NCI-H1092 (cell line): Measurements from ENCODE around the gene SPATS1.
A peak's percentile ranks its signal among the peaks of the same experiment; 100 is the strongest.
"Not testable (repeated sequence)": the region's sequence is repeated elsewhere in the genome, so short reads cannot be mapped to it uniquely, and the experiment has no call there.

ENCODE experiments used
- DNase-seq: peaks from one replicate; lab custom pipeline; 2025; lab: John Stamatoyannopoulos, UW

The SPATS1 gene

GRCh38 chr6:44341095-44341890, 1.2 kb upstream of the SPATS1 start:
- DNase-seq: no peak

DNA sequence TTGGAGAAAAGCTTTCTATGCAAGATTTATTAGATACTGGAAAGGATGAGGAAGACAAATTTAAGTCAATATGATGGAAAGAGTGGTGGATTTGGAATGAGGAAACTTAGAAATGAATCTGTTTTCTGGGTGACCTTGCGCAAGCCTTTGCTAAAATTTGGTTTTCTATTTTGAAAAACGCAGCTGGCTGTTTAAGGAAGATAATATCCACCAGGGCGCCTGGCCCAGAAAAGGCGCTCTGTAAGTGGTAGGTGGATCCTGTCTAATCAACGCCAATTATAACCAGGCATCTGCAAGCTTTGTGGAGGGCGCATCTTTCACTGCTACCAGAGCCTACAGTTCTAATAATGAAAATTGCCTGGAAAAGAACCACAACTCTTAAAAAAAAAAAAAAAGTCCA, 398 bp upstream of the SPATS1 start:
- peak; percentile 53 for DNase-seq

- not testable (repeated sequence) for DNase-seq
These were observed 4.4 kb downstream of the SPATS1 start for GRCh38 chr6:44346818-44347217.

DNA sequence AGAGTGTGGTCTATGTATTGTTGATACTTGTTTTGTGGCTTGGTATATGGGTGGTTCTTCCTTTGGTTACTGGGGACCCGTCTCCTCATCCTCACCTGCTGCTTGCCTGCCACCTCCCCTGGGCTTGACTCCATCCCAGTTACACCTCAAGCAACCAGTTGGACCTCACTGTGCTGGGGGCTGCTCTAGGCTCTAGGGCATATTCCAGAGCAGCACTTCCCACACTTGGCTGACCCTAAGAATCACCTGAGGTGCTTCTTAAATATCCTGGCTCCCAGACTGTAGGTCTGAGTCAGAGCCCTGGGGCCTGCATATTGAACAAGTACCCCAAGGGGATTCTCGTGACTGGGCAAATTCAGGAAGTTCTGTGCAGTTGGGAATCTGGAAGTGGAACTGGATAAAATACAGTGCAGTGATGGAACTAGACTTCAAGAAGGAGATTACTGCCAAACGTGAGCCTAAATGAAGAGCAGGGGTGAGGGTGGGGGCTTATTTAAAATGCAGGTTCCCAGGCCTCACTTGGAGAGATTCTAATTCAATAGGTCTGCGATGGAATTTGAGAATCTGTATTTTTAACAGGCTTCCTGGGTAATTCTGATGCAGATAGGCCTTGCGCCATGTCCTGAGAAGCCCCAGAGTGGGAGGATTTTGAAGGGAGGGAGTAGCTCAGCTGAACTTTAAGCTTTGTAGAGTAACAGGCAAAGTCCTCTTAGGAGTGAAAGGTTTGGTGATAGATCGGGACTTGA, 7.6 kb downstream of the SPATS1 start:
- DNase-seq: no peak

GRCh38 chr6:44350650-44350994, 8.2 kb downstream of the SPATS1 start:
- DNase-seq: not testable (repeated sequence)

GRCh38 chr6:44352259-44352658, 9.8 kb downstream of the SPATS1 start:
- no peak for DNase-seq

GRCh38 chr6:44353336-44353735, 10.9 kb downstream of the SPATS1 start:
- no peak for DNase-seq

- no peak for DNase-seq
These were observed 13.2 kb downstream of the SPATS1 start for GRCh38 chr6:44355640-44356039.

GRCh38 chr6:44356487-44356886, 14.0 kb downstream of the SPATS1 start:
- DNase-seq: no peak

GRCh38 chr6:44359973-44360372, 17.5 kb downstream of the SPATS1 start:
- no peak for DNase-seq

GRCh38 chr6:44361947-44362346, 19.5 kb downstream of the SPATS1 start:
- no peak for DNase-seq

GRCh38 chr6:44363377-44363926, 21.0 kb downstream of the SPATS1 start:
- no peak for DNase-seq

DNA sequence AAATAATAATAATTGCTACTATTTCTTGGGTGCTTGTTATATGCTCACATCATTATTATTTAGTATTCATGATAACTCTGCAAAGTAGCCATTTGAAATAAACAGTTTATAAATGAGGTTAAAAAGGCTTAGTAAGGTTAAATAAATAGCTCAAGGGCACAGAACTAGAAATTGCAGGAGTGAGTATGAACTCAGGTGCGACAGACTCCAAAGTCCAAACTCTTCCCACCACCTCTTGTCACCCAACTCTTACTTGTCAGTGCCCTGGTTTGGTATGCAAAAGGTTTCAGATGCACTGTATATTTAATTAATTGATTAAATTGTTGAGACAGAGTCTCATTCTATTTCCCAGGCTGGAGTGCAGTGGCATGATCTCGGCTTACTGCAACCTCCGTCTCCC, 24.3 kb downstream of the SPATS1 start:
- DNase-seq: no peak

DNA sequence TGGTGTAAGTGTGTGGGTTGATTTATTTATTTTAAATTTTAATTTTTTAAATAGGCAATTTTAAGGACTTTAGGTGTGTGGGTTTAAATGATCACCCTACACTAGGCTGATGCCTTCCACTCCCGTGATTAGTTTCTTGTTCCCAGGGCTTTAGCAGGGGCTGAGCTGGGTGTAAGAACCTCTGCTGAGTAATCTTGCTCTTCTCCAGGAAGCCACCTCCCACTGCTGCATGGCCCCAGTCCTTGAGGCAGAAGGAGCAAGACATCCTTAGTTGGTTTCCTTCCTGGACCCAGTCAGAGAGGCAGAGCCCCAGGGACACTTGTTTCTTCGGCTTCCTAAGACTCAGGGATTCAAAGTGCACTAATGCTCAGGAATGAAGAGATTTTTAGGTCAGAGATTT, 25.2 kb downstream of the SPATS1 start:
- no peak for DNase-seq

GRCh38 chr6:44373051-44373450, 30.6 kb downstream of the SPATS1 start:
- DNase-seq: no peak

- DNase-seq: no peak
These were observed 31.3 kb downstream of the SPATS1 start for GRCh38 chr6:44373787-44374186.

DNA sequence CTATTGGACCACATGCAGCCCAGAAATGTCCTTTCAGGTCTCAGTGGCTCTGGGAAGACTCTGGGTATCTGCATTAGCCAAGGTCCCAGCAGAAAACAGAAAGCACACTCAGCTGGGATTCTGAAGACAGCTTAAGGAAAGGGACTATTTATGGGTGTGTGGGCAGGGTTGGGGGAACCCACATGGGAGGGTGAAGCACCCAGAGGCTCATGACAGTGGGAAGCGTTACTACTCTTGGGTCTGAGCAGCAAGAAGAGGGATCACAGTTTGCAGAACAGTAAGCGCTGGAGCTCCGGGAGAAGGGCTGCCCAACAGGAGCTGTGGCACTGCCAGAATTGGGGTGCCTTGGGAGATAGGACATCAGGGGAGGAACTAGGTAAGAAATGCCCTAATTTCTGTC, 32.6 kb downstream of the SPATS1 start:
- DNase-seq: no peak

DNA sequence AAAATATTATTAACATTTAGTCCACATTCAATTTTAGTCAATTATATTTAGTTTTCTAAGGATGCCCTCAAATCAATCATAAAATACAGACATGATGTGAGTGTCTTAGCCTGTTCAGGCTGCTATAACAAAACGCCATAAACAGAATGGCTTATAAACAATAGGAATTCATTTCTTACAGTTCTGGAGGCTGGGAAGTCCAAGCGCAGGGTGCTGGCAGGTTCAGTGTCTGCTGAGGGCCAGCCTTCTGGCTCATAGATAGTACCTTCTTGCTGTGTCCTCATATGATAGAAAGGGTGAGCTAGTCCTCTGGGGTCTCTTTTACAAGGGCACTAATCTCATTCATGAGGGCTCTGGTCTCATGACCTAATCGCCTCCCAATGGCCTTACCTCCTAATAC, 35.0 kb downstream of the SPATS1 start:
- no peak for DNase-seq

DNA sequence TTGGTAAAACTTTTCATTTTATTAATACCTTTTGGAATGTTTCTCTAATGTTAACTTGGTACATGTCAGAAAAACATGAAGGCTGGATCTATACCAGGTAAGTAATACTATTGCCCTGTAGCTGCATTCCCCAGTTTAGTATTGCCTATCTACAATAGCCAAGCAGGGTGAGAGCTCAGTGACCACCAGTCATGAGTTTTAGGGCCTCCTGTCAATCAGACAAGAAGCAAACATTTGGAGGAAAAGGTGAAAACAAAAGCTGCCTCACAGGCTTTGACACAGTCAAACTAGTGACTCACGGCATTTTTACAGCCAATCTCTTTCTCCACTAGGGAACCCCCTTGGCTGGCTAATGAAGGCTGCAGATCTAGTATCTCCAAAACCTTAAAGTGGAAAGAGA, 35.5 kb downstream of the SPATS1 start:
- no peak for DNase-seq

DNA sequence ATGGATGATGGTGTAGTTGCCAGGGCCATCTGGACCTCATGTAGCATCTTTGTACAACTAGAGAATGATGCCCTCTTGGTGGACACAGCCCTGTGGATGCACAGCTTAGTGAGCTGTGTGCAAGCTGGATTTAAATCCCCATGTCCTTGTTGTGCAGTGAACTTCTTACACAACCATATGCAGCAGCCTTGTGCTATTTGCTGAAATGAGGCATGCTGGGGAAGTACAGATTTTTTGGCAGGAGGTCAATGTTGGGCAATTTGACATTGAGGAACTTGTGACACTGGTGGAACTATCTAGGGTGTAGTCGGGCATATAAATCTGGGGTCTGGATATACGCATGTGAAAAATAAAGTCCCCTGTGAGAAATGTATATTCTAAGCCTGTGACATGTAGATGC, 39.3 kb downstream of the SPATS1 start:
- no peak for DNase-seq

- peak; percentile 72 for DNase-seq
These were observed 44.0 kb downstream of the SPATS1 start for GRCh38 chr6:44386364-44386928.

DNA sequence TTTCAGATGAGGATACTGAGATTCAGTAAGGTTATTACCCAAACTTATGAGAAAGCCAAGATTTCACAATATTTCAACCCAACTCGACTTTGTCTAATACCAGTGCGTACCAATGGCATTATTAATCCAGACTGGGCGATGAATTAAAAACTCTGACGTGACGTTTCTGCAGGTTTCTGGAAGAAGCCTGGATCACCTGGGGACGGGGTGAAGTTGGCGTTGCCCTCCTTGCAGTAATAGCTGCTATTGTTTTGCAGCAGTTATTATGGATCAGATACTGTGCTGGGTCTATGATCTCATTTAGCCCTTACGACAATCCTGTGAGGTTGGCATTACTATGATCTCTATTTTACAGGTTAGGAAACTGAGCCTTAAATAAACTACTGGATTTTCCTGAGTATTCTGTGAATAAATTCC, 44.5 kb downstream of the SPATS1 start:
- DNase-seq: no peak
